ENCODE data around the gene ABCA8.

ABCA8 gene

DNA sequence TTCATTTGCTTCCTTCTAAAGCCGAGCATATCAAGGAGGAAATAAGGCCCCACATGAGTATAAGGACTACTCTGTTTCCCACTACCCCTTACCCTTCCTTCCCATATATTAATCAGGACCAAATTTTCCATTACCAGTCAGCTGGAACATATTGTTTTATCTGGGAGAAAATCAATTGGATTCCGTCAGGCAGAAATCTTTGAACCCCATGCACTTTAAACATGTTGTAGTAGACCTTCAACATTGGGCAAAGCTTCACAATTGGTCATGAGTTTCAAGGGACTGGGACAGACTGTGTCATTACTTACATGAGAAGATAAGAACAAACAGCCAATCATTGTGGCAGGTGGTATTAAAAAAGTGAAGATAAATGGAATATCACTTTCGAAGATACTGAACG is 70.3 kb downstream of the ABCA8 start:
- H3K36me3 ChIP-seq (replicated peaks in 1 of 2; ENCODE audit: control insufficient read depth in 2 of 2, insufficient read depth in 2 of 2, low read length in 2 of 2), result peaks cover 0 to 31% of the 10 kb centered on the region in 2 donors
- H3K4me2 ChIP-seq (ENCODE audit: insufficient read depth, low read length, poor library complexity, severe bottlenecking), result no peak overlapping the region
- no peaks in the 10 kb centered on the region for H3K27me3 ChIP-seq (ENCODE audit: control insufficient read depth in 3 of 3, insufficient read depth in 3 of 3, low read depth in 1 of 3, low read length in 3 of 3)
- no peak overlapping the region for H2BK5ac ChIP-seq (ENCODE audit: low read length)
- DNase-seq (ENCODE audit: low spot score), result no peak
- H4K91ac ChIP-seq (ENCODE audit: low read depth, low read length, poor library complexity), result no peak overlapping the region
- no peak overlapping the region for H3K23ac ChIP-seq (ENCODE audit: low read depth, low read length, poor library complexity)
- H3K4me1 ChIP-seq (ENCODE audit: control insufficient read depth in 2 of 2, insufficient read depth in 1 of 2, low read depth in 1 of 2, low read length in 2 of 2), result no peaks in the 10 kb centered on the region
- H3K27ac ChIP-seq (replicated peaks; ENCODE audit: low read length), result no peak overlapping the region
- H2AFZ ChIP-seq (ENCODE audit: low read length), result no peak overlapping the region
- no CpG with 5 or more reads among the region's 4 CpGs for WGBS, 2 donors (ENCODE audit: extremely low coverage in 2 of 2, insufficient read length in 2 of 2, insufficient replicate concordance in 1 of 2)
- H3K9ac ChIP-seq (ENCODE audit: low read depth, low read length, poor library complexity), result no peak overlapping the region
- H2BK120ac ChIP-seq (ENCODE audit: low read depth, low read length), result no peak overlapping the region
- no peak overlapping the region for H3K4ac ChIP-seq (ENCODE audit: low read length)
- H2AK5ac ChIP-seq (ENCODE audit: low read depth, low read length), result no peak overlapping the region
- H3K14ac ChIP-seq (ENCODE audit: low read length), result no peak overlapping the region
- H3K18ac ChIP-seq (ENCODE audit: low read length), result no peak overlapping the region
- H2BK12ac ChIP-seq (ENCODE audit: low read length), result no peak overlapping the region
- H3K9me3 ChIP-seq (replicated peaks in 1 of 2; ENCODE audit: control insufficient read depth in 2 of 2, insufficient read depth in 1 of 2, low read depth in 1 of 2, low read length in 2 of 2), result peaks cover 3 to 12% of the 10 kb centered on the region in 2 donors
- no peak overlapping the region for H2BK15ac ChIP-seq (ENCODE audit: low read length)
- no peak overlapping the region for H4K8ac ChIP-seq (ENCODE audit: low read depth, low read length)
- no peaks in the 10 kb centered on the region for H3K79me1 ChIP-seq (ENCODE audit: low read depth, low read length)
- H3K4me3 ChIP-seq (ENCODE audit: low read length in 2 of 2), result no peak overlapping the region

DNA sequence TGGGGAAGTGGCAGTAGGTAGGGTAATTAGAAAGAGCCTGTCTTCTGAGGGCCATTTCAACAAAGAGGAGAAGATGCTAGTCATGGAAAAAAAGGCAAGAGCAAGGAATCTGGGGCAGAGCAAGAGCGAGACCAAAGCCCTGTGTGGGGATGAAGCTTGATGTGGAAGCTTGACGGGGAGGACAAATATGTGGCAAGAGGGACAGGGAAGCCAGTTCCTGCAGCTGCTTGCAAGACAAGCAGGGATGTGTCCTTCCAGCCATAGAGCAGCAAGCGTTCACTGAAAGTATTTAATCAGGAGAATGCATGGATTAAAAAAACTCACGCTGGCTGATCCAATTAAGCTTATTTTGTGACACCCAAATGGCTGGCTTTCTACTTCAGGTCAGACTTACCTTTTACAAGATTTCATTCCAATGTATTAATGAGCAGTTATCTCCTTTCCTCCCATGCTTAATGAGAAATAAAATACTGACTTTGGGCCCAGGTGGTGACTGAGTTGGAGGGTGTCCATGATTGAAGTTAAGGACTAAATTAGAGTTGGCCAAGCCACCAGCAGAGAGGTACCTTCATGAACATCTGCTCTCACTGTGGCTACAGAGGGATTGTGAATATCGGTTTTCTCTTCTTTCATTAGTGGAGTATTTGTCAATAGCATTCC is 76.8 kb downstream of the ABCA8 start:
- DNase-seq (ENCODE audit: low spot score), result no peak

DNA sequence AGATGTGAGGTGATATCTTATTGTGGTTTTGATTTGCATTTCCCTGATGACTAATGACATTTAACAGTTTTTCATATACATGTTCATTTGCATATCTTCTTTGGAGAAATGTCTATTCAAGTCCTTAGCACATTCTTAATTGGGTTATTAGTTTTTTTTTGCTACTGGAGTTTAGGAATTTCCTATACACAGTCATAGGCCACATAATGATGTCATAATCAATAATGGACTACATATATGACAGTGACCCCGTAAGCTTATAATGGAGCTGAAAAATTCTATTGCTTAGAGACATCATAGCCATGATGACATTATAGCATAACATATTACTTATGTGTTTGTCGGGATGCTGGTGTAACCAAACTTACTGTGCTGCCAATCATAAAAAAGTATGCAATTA is 83.7 kb downstream of the ABCA8 start:
- H2AFZ ChIP-seq (ENCODE audit: low read length), result no peak overlapping the region
- no peak overlapping the region for H4K8ac ChIP-seq (ENCODE audit: low read depth, low read length)
- H2BK15ac ChIP-seq (ENCODE audit: low read length), result no peak overlapping the region
- DNase-seq (ENCODE audit: low spot score), result no peak
- H3K9me3 ChIP-seq (replicated peaks in 1 of 2; ENCODE audit: control insufficient read depth in 2 of 2, insufficient read depth in 1 of 2, low read depth in 1 of 2, low read length in 2 of 2), result peaks cover 0 to 11% of the 10 kb centered on the region in 2 donors
- H2BK12ac ChIP-seq (ENCODE audit: low read length), result no peak overlapping the region
- H3K4ac ChIP-seq (ENCODE audit: low read length), result no peak overlapping the region
- no peak overlapping the region for H2BK120ac ChIP-seq (ENCODE audit: low read depth, low read length)
- H2AK5ac ChIP-seq (ENCODE audit: low read depth, low read length), result no peak overlapping the region
- no peak overlapping the region for H3K23ac ChIP-seq (ENCODE audit: low read depth, low read length, poor library complexity)
- H3K18ac ChIP-seq (ENCODE audit: low read length), result no peak overlapping the region
- H3K79me1 ChIP-seq (ENCODE audit: low read depth, low read length), result no peaks in the 10 kb centered on the region
- peaks cover 0 to 15% of the 10 kb centered on the region in 2 donors for H3K36me3 ChIP-seq (replicated peaks in 1 of 2; ENCODE audit: control insufficient read depth in 2 of 2, insufficient read depth in 2 of 2, low read length in 2 of 2)
- no peak overlapping the region for H3K27ac ChIP-seq (replicated peaks; ENCODE audit: low read length)
- H3K9ac ChIP-seq (ENCODE audit: low read depth, low read length, poor library complexity), result no peak overlapping the region
- no peaks in the 10 kb centered on the region for H3K27me3 ChIP-seq (ENCODE audit: control insufficient read depth in 3 of 3, insufficient read depth in 3 of 3, low read depth in 1 of 3, low read length in 3 of 3)
- no peak overlapping the region for H3K4me2 ChIP-seq (ENCODE audit: insufficient read depth, low read length, poor library complexity, severe bottlenecking)
- H3K14ac ChIP-seq (ENCODE audit: low read length), result no peak overlapping the region
- H4K91ac ChIP-seq (ENCODE audit: low read depth, low read length, poor library complexity), result no peak overlapping the region
- H2BK5ac ChIP-seq (ENCODE audit: low read length), result no peak overlapping the region
- no peaks in the 10 kb centered on the region for H3K4me1 ChIP-seq (ENCODE audit: control insufficient read depth in 2 of 2, insufficient read depth in 1 of 2, low read depth in 1 of 2, low read length in 2 of 2)
- H3K4me3 ChIP-seq (ENCODE audit: low read length in 2 of 2), result no peak overlapping the region
- WGBS, 2 donors (ENCODE audit: extremely low coverage in 2 of 2, insufficient read length in 2 of 2, insufficient replicate concordance in 1 of 2), result no CpG with 5 or more reads among the region's 2 CpGs

More for the DNA sequence above, 76.8 kb downstream of the ABCA8 start:
- Histone ChIP-seq H4K91ac (ENCODE audit: low read depth, low read length, poor library complexity) (no peak overlapping the region), H3K4me3 (ENCODE audit: low read length in 2 of 2) (no peak overlapping the region), H3K9me3 (replicated peaks in 1 of 2; ENCODE audit: control insufficient read depth in 2 of 2, insufficient read depth in 1 of 2, low read depth in 1 of 2, low read length in 2 of 2) (peaks cover 4 to 23% of the 10 kb centered on the region in 2 donors), H2BK120ac (ENCODE audit: low read depth, low read length) (no peak overlapping the region), H2BK5ac (ENCODE audit: low read length) (no peak overlapping the region), H2BK12ac (ENCODE audit: low read length) (no peak overlapping the region), H3K9ac (ENCODE audit: low read depth, low read length, poor library complexity) (no peak overlapping the region), H3K27me3 (ENCODE audit: control insufficient read depth in 3 of 3, insufficient read depth in 3 of 3, low read depth in 1 of 3, low read length in 3 of 3) (no peaks in the 10 kb centered on the region), H3K79me1 (ENCODE audit: low read depth, low read length) (no peaks in the 10 kb centered on the region), H3K4ac (ENCODE audit: low read length) (no peak overlapping the region), H2BK15ac (ENCODE audit: low read length) (no peak overlapping the region), H3K23ac (ENCODE audit: low read depth, low read length, poor library complexity) (no peak overlapping the region), H3K18ac (ENCODE audit: low read length) (no peak overlapping the region), H4K8ac (ENCODE audit: low read depth, low read length) (no peak overlapping the region), H3K14ac (ENCODE audit: low read length) (no peak overlapping the region), H3K36me3 (replicated peaks in 1 of 2; ENCODE audit: control insufficient read depth in 2 of 2, insufficient read depth in 2 of 2, low read length in 2 of 2) (peaks cover 0 to 39% of the 10 kb centered on the region in 2 donors), H3K4me1 (ENCODE audit: control insufficient read depth in 2 of 2, insufficient read depth in 1 of 2, low read depth in 1 of 2, low read length in 2 of 2) (no peaks in the 10 kb centered on the region), H3K27ac (replicated peaks; ENCODE audit: low read length) (no peak overlapping the region), H2AFZ (ENCODE audit: low read length) (no peak overlapping the region), H3K4me2 (ENCODE audit: insufficient read depth, low read length, poor library complexity, severe bottlenecking) (no peak overlapping the region), H2AK5ac (ENCODE audit: low read depth, low read length) (no peak overlapping the region)
- no CpG with 5 or more reads among the region's 5 CpGs for WGBS, 2 donors (ENCODE audit: extremely low coverage in 2 of 2, insufficient read length in 2 of 2, insufficient replicate concordance in 1 of 2)

DNA sequence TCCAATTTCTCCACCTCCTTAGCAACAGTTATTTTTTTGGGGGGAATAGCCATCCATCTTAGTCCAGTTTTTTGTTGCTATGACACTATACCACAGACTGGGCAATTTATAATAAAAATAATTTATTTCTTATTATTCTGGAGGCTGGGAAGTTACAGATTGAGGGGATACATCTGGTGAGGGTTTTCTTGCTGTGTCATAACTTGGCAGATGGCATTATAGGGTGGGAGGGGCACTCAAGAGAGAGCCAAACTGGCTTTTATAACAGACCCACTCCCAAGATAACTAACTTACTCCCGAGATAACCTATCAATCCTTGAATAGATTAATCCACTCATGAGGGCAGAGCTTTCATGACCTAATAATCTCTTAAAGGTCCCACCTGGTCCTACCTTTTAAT is 84.2 kb downstream of the ABCA8 start:
- Histone ChIP-seq H2AFZ (ENCODE audit: low read length) (no peak overlapping the region), H3K9me3 (replicated peaks in 1 of 2; ENCODE audit: control insufficient read depth in 2 of 2, insufficient read depth in 1 of 2, low read depth in 1 of 2, low read length in 2 of 2) (peaks cover 0 to 11% of the 10 kb centered on the region in 2 donors), H2BK120ac (ENCODE audit: low read depth, low read length) (no peak overlapping the region), H3K18ac (ENCODE audit: low read length) (no peak overlapping the region), H2BK12ac (ENCODE audit: low read length) (no peak overlapping the region), H3K4me3 (ENCODE audit: low read length in 2 of 2) (no peak overlapping the region), H2BK15ac (ENCODE audit: low read length) (no peak overlapping the region), H3K4me1 (ENCODE audit: control insufficient read depth in 2 of 2, insufficient read depth in 1 of 2, low read depth in 1 of 2, low read length in 2 of 2) (no peaks in the 10 kb centered on the region), H3K36me3 (replicated peaks in 1 of 2; ENCODE audit: control insufficient read depth in 2 of 2, insufficient read depth in 2 of 2, low read length in 2 of 2) (peaks cover 0 to 15% of the 10 kb centered on the region in 2 donors), H3K79me1 (ENCODE audit: low read depth, low read length) (no peaks in the 10 kb centered on the region), H3K27ac (replicated peaks; ENCODE audit: low read length) (no peak overlapping the region), H3K14ac (ENCODE audit: low read length) (no peak overlapping the region), H3K27me3 (ENCODE audit: control insufficient read depth in 3 of 3, insufficient read depth in 3 of 3, low read depth in 1 of 3, low read length in 3 of 3) (no peaks in the 10 kb centered on the region), H3K4ac (ENCODE audit: low read length) (no peak overlapping the region), H3K9ac (ENCODE audit: low read depth, low read length, poor library complexity) (no peak overlapping the region), H3K23ac (ENCODE audit: low read depth, low read length, poor library complexity) (no peak overlapping the region), H2AK5ac (ENCODE audit: low read depth, low read length) (no peak overlapping the region), H4K8ac (ENCODE audit: low read depth, low read length) (no peak overlapping the region), H4K91ac (ENCODE audit: low read depth, low read length, poor library complexity) (no peak overlapping the region), H3K4me2 (ENCODE audit: insufficient read depth, low read length, poor library complexity, severe bottlenecking) (no peak overlapping the region), H2BK5ac (ENCODE audit: low read length) (no peak overlapping the region)
- no CpG with 5 or more reads among the region's 1 CpG for WGBS, 2 donors (ENCODE audit: extremely low coverage in 2 of 2, insufficient read length in 2 of 2, insufficient replicate concordance in 1 of 2)
- no peak for DNase-seq (ENCODE audit: low spot score)

All from neuronal stem cell (in vitro differentiated cells).